ENCODE data around the gene ANXA2.
"Not testable (repeated sequence)": the region's sequence is repeated elsewhere in the genome, so short reads cannot be mapped to it uniquely, and the experiment has no call there.

The ANXA2 gene

DNA sequence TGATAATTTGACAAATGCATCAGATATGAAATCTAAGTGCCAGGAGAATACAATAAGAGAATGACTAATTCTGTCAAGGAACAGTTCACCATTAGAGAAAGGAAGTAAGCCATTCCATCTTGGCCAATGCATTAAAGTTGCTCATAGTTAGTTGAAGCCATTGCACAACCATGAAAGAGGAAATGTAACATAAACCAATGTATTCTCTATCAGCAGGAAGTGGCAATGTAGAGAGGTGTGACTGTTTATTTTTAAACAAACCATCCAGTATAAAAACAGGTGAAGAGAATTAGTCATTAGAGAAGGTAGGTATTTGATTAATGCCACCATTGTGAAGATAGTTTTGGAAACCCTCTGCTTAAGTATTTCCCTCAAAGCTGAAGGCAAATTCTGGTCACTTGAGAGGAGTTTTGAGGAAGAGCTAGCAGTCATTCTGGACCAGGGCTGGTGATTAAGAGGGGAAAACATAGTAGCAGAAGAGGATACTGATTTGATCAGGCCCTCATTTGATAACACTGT is 10.7 kb upstream of the ANXA2 start:
- DNase-seq = peak; percentile 96

DNA sequence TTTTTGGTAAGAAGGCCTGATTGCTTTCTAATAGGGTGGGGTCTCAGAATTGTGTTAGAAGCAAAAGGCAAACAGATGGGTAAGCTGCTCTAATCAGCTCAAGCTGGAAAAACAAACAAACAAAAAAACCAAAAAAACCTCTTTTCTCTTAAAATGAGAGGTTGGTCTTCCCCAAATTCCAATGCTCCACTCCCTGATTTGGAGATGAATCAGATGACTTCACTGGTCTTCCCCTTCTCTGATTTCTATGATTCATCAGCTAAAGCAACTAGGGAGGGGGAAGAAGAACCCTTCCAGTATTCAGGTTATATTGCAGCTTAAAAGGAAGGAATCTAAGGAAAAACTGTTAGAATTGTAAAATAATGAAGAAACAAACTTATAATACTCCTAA is 9.6 kb upstream of the ANXA2 start:
- DNase-seq = peak; percentile 91

- DNase-seq = no peak
Observed at GRCh38 chr15:60406513-60407414, 9.0 kb upstream of the ANXA2 start.

GRCh38 chr15:60405399-60405798 is 7.6 kb upstream of the ANXA2 start:
- DNase-seq = no peak

DNA sequence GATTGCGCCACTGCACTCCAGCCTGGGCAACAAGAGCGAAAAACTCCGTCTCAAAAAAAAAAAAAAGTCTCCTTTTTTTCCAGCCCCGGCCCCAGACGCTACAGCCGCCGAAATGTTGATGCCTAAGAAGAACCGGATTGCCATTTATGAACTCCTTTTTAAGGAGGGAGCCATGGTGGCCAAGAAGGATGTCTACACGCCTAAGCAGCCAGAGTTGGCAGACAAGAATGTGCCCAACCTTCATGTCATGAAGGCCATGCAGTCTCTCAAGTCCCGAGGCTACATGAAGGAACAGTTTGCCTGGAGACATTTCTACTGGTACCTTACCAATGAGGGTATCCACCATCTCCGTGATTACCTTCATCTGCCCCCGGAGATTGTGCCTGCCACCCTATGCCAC is 6.6 kb upstream of the ANXA2 start:
- not testable (repeated sequence) for DNase-seq

GRCh38 chr15:60400944-60401343 is 3.2 kb upstream of the ANXA2 start:
- no peak for DNase-seq

DNA sequence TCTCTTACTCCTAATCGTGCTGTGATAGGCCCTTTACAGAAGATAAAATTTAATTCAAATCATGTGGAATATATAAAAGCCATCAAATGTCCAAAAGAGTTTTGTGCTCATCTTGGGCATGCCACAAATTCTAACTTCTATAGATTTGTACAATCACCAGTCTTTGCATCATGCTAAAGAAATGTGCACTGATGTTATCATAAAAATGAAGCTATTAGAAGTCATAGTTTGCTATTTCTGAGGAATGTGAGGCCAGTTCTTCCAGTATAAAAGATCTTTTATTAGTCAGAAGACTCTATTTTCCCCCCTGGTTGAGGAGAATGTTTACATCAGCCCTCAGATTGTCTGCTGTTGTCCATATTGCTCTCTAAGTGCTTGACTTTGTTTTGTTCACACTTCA is 2.1 kb upstream of the ANXA2 start:
- peak; percentile 86 for DNase-seq

DNA sequence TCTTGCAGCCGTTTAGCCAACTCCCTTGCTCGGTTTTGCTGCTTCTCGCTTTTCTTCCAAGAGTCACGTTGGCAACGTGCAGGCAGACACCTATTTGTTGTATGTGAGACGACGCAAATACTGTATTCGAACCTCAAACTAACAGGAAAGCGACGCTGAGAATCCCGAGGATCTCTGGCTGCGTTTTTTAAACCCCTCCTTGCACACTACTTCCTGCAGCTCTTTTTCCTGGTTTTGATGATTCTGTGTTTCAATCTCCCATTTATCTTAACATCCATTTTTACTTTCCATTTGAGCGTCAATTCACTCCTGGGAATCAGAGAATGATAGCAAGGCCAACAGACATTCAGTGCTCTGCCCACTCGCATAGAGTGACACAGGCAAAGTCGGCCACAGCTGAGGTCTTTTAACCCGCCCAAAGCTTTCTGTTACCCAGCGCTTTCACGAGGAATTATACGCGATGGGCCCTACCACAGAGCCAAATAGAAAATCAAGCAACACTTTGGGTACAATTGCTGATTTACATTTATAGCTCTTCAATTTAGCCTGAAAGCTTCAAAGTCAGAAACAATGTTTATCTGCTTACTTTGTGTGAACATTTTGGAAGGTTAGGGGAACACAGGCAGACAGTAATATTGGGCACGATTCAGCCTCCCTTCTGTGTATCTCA is 1.6 kb upstream of the ANXA2 start:
- DNase-seq = peak; percentile 46

DNA sequence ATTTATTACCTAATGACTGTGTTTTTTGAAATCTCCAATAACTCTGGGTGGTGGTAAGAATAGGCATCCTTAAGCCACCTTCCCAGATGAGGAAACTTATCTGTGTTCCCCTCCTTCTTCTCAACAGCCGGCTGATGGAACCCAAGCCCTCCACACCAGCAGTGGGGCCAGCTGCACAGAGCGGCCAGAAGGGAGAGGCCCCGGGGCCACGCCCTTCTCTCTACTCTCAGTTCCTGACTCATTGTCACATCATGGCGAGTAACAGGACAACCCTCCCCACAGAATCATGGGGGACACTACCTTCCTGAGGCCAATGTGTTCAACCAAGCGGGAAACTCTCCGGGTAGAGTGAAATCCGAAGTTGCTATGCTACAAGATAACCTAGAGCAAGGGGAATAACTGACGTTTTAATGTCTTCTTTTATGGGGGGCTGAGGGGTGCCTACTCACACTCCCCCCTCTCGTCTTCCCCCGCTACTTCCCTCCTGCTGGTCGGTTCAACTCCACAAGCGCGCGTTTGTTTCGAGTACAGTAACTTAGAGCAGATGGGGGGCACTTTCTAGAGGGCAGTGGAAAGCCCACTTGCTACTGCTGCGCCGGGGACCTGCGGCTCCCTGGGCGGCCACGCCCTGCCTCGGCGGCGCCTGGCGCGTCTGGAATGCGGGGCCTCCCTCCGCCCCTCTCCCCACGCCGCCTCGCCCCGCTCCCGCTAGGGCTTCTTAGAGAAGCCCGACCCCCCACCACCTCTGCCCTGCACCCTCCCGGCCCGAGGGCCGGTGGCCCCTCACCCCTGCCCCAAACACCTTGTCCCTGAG is 621 bp downstream of the ANXA2 start:
- peak; percentile 79 for DNase-seq

DNA sequence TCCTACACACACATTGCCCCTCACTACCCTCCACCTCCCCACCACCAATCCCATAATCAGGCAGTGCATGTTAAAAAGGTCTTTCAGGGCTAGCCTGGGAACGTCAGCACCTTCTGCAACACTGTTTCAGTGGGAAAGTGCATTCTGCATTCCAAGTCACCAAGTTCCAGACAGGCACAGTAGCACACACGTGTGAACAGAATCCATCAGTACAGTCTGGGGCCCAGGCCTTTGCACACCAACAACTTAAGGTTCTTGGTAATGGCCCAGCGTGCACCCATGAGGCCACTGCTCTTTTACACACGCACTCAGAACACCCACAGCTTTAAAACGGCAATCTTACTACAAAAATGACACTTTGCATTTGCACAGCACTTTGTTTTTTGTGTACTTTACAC is 1.2 kb downstream of the ANXA2 start:
- no peak for DNase-seq

- no peak for DNase-seq
Observed at GRCh38 chr15:60396100-60396499, 1.7 kb downstream of the ANXA2 start.

DNA sequence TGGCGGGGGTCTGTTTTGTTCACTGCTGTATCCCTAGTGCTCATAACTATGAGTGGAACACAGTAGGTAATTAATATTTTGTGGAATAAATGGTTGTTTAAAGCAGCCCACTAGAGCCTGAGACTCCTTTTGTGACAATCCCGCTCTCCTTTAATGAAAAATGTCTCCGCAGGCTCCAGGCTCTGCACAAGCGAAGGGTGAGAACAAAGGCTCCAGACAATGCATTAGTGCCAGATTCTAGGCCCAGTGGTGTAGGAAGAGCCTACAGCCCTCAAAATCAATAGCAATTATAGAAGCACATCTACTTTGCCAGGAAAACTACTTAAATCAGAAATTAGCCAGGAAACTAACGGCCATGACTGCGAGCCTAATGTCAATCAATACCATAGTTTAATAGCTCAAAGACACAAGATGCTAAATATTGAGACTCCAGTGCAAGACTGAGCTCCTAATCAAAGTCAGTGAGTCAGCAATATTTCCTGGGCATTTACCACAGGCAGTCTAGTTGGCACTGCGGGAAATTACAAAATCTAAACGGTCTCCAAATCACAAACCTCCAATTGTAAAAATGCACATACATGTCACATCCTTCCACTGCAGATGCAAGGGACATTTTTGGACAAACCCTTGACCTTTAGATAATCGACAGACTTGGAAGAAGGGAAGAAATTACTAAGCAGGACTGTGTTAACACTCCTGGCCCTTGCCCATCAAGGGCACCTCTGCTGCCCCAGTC is 2.3 kb downstream of the ANXA2 start:
- DNase-seq = no peak

DNA sequence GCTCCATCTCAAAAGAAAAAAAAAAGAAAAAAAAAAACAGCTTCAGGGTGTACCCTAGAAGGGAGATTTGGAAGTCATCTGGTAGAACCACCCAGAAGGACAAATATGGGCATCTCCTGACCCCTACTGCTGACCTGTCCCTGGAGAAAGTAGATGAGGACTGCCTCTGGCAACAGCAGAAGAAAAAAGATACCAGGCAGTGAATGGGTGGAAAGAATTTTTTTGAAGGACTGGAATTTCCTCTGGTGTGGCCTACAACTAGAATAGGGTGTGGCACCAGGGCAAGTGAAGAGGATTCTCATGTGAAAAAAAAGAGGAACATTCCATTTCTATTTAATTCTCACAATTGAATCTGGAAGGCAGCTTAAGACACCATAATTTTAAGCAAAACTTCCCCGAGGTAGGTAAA is 3.1 kb downstream of the ANXA2 start:
- peak; percentile 45 for DNase-seq

DNA sequence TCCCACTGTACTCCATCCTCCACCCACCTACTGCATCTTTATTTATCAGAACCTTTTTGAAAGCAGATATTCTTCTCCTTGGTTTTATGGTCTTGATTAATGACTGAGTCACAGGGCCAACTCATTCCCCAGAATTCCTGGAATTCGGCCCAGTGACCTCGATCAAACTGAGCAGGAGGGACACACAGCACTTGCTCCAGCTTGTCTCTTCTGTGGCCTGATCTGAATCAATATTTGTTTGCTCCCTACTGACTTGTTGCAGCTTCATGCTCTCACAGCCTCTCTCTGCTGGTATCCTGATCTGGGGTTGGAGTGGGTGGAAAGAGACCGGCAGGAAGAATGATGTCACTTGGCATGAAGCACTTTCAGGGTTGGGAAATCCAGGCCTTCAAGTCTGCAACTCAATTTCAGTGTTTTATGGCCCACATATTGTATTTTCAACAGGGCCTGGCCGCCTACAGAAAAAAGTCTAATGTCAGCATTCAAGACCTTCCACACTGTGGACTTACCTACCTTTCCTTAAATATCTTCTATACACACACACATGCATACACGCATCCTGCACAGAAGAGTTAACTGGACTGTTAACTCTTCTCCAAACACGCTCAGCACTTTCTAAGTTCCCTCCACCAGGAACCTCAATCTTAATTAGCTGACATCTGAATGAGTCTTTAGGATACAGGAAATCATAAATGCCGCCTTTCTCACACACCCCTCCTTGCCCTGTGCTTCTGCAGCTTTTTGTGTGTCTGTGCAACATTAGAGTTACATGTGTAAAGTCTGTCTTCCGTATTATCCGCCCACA is 4.6 kb downstream of the ANXA2 start:
- DNase-seq = peak; percentile 99

GRCh38 chr15:60392601-60392985 is 5.2 kb downstream of the ANXA2 start:
- DNase-seq = peak; percentile 79

- no peak for DNase-seq
Observed at GRCh38 chr15:60391722-60392315, 6.0 kb downstream of the ANXA2 start.

- peak; percentile 87 for DNase-seq
Observed at GRCh38 chr15:60390871-60391501, 6.8 kb downstream of the ANXA2 start.

- no peak for DNase-seq
Observed at GRCh38 chr15:60390231-60390630, 7.6 kb downstream of the ANXA2 start.

GRCh38 chr15:60389261-60390077 is 8.3 kb downstream of the ANXA2 start:
- DNase-seq = no peak

- DNase-seq = no peak
Observed at GRCh38 chr15:60387321-60387720, 10.5 kb downstream of the ANXA2 start.
